Upper lobe of right lung (tissue), 1 donor: ENCODE measurements around the gene GATM. TPM values are rescaled to one million over a fixed set of nuclear protein-coding genes. Genes with fewer than 3 reads are reported as not detected.

Experiments used
- ATAC-seq: fragments of 200-7000 bp; cut with Tn5 transposase; one replicate; pipeline ENCODE4 v1.9.1; 2020; ENCODE audit warnings: mild to moderate bottlenecking, moderate library complexity
- DNase-seq: peaks from one replicate; pipeline ENCODE4 v3.0.0-alpha.2; 2020
- H3K27ac ChIP-seq: fragments of 200-600 bp; one replicate; pipeline ENCODE4 v1.8.0; 2022
- H3K27me3 ChIP-seq: fragments of 200-600 bp; one replicate; pipeline ENCODE4 v1.8.0; 2022; ENCODE audit warnings: mild to moderate bottlenecking
- H3K36me3 ChIP-seq: fragments of 200-600 bp; one replicate; pipeline ENCODE4 v1.8.0; 2022
- H3K4me1 ChIP-seq: fragments of 200-600 bp; one replicate; pipeline ENCODE4 v1.8.0; 2022
- H3K4me3 ChIP-seq: fragments of 200-600 bp; one replicate; pipeline ENCODE4 v1.8.0; 2022; ENCODE audit warnings: mild to moderate bottlenecking
- H3K9me3 ChIP-seq: fragments of 200-600 bp; one replicate; pipeline ENCODE4 v1.8.0; 2022
- intact Hi-C: fragments of 100-400 bp; cut with DNase I; formaldehyde crosslinking; loops from one replicate; pipeline ENCODE4 v1.11.0; 2022
- long read RNA-seq: library from polyadenylated mRNA; unstranded; transcript quantifications from one replicate; pipeline ENCODE4 v2.0.0, GENCODE V29; 2021
- total RNA-seq: library from RNA; stranded (reverse); fragmentation: NEBNext Ultra II Directional; extraction: Animal tissue kit (Norgen Biotek cat#: 25700); gene quantifications from one replicate; pipeline ENCODE4 v1.2.1, GENCODE V29; 2021
- TF ChIP-seq, protein P1 (sequence below): fragments of 200-600 bp; IDR thresholded peaks from one replicate; pipeline ENCODE4 v1.8.0; 2022; ENCODE audit warnings: antibody characterized with exemption
- donor health status: DM: no; HTN: yes; CAD: no; lungs with severe emphysema.

Gene GATM, protein sequence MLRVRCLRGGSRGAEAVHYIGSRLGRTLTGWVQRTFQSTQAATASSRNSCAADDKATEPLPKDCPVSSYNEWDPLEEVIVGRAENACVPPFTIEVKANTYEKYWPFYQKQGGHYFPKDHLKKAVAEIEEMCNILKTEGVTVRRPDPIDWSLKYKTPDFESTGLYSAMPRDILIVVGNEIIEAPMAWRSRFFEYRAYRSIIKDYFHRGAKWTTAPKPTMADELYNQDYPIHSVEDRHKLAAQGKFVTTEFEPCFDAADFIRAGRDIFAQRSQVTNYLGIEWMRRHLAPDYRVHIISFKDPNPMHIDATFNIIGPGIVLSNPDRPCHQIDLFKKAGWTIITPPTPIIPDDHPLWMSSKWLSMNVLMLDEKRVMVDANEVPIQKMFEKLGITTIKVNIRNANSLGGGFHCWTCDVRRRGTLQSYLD
- 7.2 TPM for total RNA-seq
- long read RNA-seq, transcript GATM-201 (9 exons, 2,597 nt) = major isoform, 6 of 6 reads
- long read RNA-seq, partial matches to known transcripts = 0 of 6 reads
- long read RNA-seq, other reads (novel, unspliced or antisense) = 0 of 6 reads

DNA sequence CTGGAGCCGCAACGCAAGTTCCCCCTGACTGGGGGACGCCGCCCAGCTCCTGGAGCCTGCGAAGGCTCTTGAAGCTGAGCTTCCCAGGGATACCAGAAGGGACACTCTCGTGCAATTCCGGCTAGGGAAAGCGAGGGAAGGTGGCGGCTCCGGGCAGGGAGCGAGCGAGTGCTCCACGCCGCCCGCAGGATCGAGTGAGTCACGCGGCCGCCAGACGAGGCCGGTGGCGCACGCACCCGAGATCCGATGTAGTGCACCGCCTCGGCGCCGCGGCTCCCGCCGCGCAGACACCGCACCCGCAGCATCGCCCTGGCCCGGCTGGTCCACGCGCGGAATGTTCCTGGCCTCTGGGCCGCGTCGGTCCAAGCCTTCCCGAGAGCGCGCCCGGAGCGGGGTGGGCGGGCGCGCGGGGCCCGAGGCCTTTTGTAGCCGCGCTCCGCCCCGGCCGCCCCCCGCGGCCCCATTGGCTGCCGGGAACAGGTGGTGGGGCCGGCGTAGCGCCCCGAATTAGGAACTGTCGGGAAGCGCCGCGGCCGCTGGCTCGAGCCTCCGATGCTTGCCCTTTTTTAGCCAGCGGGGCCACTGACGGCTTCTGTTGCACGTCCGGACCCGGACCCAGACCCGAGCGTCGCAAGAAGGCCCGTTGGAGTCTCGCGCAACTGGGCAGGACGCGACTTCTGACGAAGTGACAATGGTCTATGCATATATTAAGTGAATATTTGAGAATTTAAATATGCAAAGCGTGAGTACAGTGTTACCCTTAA lies at the start of gene GATM:
GATM (minus strand) TSS at position 396 of the 764 bp plus-strand sequence; CDS start at position 305, 91 bp downstream.
- intact Hi-C loops = no loop called here
- peaks cover 12% of the 10 kb centered on the region for H3K4me1 ChIP-seq
- no peaks in the 10 kb centered on the region for H3K36me3 ChIP-seq
- ATAC-seq (peak; percentile 94), DNase-seq (peak; percentile 83)
- no peaks in the 10 kb centered on the region for H3K9me3 ChIP-seq
- H3K4me3 ChIP-seq = peak within 1 kb of the TSS; percentile 61
- peak within 1 kb of the TSS; percentile 55 for H3K27ac ChIP-seq
- TF ChIP-seq, protein P1, sequence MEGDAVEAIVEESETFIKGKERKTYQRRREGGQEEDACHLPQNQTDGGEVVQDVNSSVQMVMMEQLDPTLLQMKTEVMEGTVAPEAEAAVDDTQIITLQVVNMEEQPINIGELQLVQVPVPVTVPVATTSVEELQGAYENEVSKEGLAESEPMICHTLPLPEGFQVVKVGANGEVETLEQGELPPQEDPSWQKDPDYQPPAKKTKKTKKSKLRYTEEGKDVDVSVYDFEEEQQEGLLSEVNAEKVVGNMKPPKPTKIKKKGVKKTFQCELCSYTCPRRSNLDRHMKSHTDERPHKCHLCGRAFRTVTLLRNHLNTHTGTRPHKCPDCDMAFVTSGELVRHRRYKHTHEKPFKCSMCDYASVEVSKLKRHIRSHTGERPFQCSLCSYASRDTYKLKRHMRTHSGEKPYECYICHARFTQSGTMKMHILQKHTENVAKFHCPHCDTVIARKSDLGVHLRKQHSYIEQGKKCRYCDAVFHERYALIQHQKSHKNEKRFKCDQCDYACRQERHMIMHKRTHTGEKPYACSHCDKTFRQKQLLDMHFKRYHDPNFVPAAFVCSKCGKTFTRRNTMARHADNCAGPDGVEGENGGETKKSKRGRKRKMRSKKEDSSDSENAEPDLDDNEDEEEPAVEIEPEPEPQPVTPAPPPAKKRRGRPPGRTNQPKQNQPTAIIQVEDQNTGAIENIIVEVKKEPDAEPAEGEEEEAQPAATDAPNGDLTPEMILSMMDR = peak; percentile 47
- H3K27me3 ChIP-seq = peaks cover 41% of the 10 kb centered on the region

DNA sequence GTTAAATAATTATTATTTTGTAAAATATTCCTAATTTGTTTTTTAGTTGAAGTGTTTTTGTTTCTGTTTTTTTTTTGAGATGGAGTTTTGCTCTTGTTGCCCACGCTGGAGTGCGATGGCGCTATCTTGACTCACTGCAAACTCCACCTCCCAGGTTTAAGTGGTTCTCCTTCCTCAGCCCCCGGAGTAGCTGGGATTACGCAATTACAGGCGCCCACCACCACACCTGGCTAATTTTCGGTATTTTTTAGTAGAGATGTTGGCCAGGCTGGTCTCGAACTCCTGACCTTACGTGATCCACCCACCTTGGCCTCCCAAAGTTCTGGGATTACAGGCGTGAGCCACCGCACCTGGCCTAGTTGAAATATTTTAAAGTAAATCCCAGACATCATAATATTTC lies 48.7 kb upstream of the GATM start:
- no peaks in the 10 kb centered on the region for H3K4me1 ChIP-seq
- H3K27ac ChIP-seq = no peak overlapping the region
- ATAC-seq = no peak
- H3K4me3 ChIP-seq = no peak overlapping the region
- DNase-seq = no peak
- H3K36me3 ChIP-seq = peaks cover 15% of the 10 kb centered on the region
- H3K9me3 ChIP-seq = no peaks in the 10 kb centered on the region
- no peaks in the 10 kb centered on the region for H3K27me3 ChIP-seq
- TF ChIP-seq, protein P1 = no peak
- intact Hi-C loops = no loop called here

DNA sequence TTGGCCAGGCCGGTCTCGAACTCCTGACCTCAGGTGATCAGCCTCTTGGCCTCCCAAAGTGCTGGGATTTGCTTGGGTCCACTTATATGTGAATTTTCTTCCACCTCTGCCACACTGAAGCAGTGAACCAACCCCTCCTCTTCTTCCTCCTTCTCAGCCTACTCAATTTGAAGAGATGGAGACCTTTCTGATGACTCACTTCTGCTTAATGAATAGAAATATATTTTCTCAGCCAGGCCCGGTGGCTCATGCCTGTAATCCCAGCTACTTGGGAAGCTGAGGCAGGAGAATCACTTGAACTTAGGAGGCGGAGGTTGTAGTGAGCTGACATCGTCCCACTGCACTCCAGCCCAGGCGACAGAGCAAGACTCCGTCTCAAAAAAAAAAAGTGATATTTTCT lies 46.8 kb upstream of the GATM start:
- H3K27me3 ChIP-seq = no peaks in the 10 kb centered on the region
- ATAC-seq (peak; percentile 80), DNase-seq (no peak)
- peaks cover 34% of the 10 kb centered on the region for H3K36me3 ChIP-seq
- H3K4me1 ChIP-seq = no peaks in the 10 kb centered on the region
- intact Hi-C loops = no loop called here
- H3K9me3 ChIP-seq = no peaks in the 10 kb centered on the region
- TF ChIP-seq, protein P1 = no peak
- no peak overlapping the region for H3K4me3 ChIP-seq
- no peak overlapping the region for H3K27ac ChIP-seq

DNA sequence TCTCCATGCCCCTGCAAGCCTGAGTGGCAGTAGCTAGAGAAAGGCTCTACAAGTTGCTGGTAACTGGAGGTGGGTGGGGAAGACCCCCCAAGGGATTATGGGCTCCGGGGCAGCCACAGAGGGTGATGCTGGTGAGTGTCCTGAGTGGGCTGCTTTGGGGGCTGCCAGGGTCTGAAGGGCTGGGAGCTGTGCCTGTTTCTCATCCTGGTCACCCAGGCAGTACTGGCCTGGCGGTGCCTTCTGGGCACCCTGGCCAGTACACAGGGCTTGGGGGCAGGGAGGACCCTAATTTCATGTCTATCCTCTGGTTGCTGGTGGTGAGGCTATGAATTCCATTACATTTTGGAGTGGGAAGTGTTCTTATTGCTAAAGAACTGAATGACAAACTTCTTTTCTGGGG lies 46.1 kb upstream of the GATM start:
- TF ChIP-seq, protein P1 = no peak
- DNase-seq (no peak), ATAC-seq (no peak)
- Histone ChIP-seq H3K36me3 (peaks cover 41% of the 10 kb centered on the region), H3K27ac (no peak overlapping the region), H3K4me3 (no peak overlapping the region), H3K9me3 (no peaks in the 10 kb centered on the region), H3K4me1 (no peaks in the 10 kb centered on the region), H3K27me3 (no peaks in the 10 kb centered on the region)
- intact Hi-C loops = no loop called here

DNA sequence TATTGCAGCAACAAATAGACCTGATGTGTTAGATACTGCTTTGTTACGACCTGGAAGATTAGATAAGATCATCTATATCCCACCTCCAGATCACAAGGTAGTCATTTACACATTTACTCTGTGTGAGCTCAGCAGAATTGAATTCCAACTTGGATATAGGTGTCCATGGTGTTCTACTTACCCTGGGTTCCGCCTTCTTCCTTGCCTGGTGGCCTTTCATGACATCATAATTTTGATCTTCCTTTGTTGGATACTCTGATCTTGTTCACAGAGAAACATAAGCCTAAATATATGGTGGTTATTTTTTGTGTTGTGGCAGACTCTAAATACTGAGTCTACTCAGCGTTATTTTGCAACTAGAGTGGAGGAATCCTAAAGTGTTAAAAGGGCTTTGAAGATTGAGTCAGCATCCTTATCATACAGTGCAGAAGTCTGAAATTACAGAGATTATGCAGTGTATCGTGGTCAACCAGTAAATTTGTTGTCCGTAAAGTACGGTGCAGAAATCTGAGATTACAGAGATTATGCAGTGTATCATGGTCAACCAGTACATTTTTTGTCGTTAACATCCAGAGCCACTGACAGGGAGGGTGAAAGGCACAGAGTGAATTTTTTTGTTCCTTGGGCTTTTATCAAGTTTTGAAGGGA lies 39.1 kb upstream of the GATM start:
- no peak overlapping the region for H3K27ac ChIP-seq
- H3K36me3 ChIP-seq = peaks cover 99% of the 10 kb centered on the region
- ATAC-seq (no peak), DNase-seq (no peak)
- intact Hi-C loops = no loop called here
- no peak overlapping the region for H3K4me3 ChIP-seq
- no peaks in the 10 kb centered on the region for H3K27me3 ChIP-seq
- TF ChIP-seq, protein P1 = no peak
- H3K4me1 ChIP-seq = no peaks in the 10 kb centered on the region
- no peaks in the 10 kb centered on the region for H3K9me3 ChIP-seq
